Stimulated activated CD4-positive, alpha-beta T cell treated with anti-CD3 and anti-CD28 coated beads, Interleukin-12 subunit alpha, Interleukin-12 subunit beta, amount 100 ng/mL, for 4 hours (primary cell): ENCODE results near the gene CASZ1.

Experiments
- DNase-seq: peaks from one replicate; pipeline ENCODE4 v3.0.0-alpha.2; 2020

Gene CASZ1

GRCh38 chr1:10703702-10704101, 92.7 kb downstream of the CASZ1 start:
- no peak for DNase-seq

GRCh38 chr1:10701145-10701544, 95.3 kb downstream of the CASZ1 start:
- no peak for DNase-seq

GRCh38 chr1:10699470-10699835, 97.0 kb downstream of the CASZ1 start:
- DNase-seq = no peak

- no peak for DNase-seq
These were observed 97.5 kb downstream of the CASZ1 start for GRCh38 chr1:10698726-10699469.

- no peak for DNase-seq
These were observed 98.8 kb downstream of the CASZ1 start for GRCh38 chr1:10697621-10698160.

GRCh38 chr1:10696977-10697376, 99.5 kb downstream of the CASZ1 start:
- peak; percentile 22 for DNase-seq

- peak; percentile 71 for DNase-seq
These were observed 101.5 kb downstream of the CASZ1 start for GRCh38 chr1:10694633-10695627.

GRCh38 chr1:10694274-10694632, 102.2 kb downstream of the CASZ1 start:
- DNase-seq = peak; percentile 56

- DNase-seq = peak; percentile 37
These were observed 102.8 kb downstream of the CASZ1 start for GRCh38 chr1:10693497-10694273.

GRCh38 chr1:10693152-10693496, 103.3 kb downstream of the CASZ1 start:
- no peak for DNase-seq

GRCh38 chr1:10692401-10693021, 103.9 kb downstream of the CASZ1 start:
- DNase-seq = peak; percentile 62

GRCh38 chr1:10691740-10692125, 104.7 kb downstream of the CASZ1 start:
- DNase-seq = no peak

GRCh38 chr1:10691075-10691739, 105.2 kb downstream of the CASZ1 start:
- DNase-seq = no peak

- DNase-seq = no peak
These were observed 106.0 kb downstream of the CASZ1 start for GRCh38 chr1:10690484-10690883.

- no peak for DNase-seq
These were observed 108.0 kb downstream of the CASZ1 start for GRCh38 chr1:10688409-10688786.

- DNase-seq = no peak
These were observed 108.6 kb downstream of the CASZ1 start for GRCh38 chr1:10687782-10688408.

GRCh38 chr1:10687251-10687651, 109.2 kb downstream of the CASZ1 start:
- no peak for DNase-seq

- no peak for DNase-seq
These were observed 109.9 kb downstream of the CASZ1 start for GRCh38 chr1:10686404-10687040.

- DNase-seq = no peak
These were observed 110.5 kb downstream of the CASZ1 start for GRCh38 chr1:10685808-10686403.

- DNase-seq = no peak
These were observed 111.1 kb downstream of the CASZ1 start for GRCh38 chr1:10685196-10685807.
